Raji (cell line): ENCODE results near the gene PLCB4.

Experiments
- POLR2A ChIP-seq: IDR thresholded peaks from 2 replicates; pipeline ENCODE4 v1.6.1; 2011; ENCODE audit warnings: low read depth, low read length, control low read depth; ENCODE audit not compliant: insufficient read depth

Gene PLCB4

DNA sequence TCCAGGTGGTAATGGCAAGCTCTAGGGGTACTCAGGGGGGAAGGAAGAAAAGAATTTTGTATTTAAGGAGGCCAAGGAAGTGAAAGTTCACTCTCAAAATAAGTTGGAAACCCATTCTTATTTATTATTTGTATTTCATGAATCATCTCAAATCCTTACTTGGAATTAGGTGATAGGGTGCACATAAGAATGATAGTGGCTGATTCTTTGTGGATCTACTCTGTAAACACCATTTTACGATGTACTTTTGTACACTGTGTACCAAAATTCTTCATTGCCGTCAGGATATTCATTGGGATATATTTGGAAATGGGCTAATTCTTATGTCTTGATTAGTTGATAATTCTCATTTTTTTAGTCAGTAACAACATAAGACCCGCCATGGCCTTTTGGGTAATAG, 266.0 kb downstream of the PLCB4 start:
- no peak for TF ChIP-seq POLR2A

DNA sequence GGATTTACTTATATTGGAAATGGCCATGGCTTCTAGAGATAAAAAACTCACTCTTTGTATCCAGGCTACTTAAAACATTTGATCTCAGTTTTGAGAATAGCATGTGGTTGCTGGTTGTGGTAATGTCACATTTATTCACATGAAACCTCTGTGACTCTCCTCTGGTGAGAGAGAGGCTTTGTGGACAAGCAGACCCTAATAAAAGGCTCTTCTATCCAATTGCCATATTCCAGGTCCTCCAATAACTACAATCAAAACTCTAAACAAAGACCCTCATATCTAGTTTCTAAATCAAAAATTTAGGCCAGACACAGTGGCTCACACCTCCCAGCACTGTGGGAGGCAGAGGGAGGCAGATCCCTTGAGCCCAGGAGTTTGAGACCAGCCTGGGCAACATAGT, 269.2 kb downstream of the PLCB4 start:
- no peak for TF ChIP-seq POLR2A

DNA sequence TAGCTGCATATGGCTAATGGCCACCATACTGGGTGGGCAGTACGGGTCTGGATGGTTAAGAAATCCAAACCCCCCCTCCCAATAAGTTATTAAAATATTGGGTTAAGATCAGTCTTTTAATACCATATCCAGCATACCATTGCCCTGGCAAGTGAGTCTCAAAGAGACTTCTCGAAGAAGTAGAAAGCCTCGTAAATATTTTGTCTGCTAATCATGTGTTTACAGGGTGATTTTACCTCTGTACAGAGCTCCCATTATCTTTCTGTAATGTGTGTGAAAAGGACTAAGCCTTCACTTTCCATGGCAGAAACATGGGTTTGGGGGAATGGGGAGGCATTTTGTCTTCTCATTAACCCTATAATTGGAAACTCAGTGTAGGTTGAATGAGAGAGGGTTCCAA, 270.8 kb downstream of the PLCB4 start:
- no peak for TF ChIP-seq POLR2A

DNA sequence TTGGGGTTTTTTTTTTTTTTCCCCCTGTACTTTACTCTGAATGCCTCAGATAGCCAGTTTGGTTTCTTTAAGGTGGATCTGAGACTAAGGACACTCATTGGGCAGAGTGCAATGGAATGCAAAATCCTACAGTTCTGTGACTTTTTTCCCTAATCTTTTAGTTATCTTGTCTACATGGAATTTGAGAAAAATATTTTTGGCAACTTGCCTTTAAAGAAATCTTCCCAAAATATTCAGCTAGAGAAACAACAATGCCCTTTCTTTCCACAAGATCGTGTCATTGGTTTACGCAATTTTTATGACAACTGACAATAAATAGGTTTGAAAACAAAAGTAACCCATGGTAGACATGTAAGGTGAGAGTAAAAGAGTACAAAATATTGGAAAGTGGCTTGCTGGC, 273.8 kb downstream of the PLCB4 start:
- TF ChIP-seq POLR2A: no peak

DNA sequence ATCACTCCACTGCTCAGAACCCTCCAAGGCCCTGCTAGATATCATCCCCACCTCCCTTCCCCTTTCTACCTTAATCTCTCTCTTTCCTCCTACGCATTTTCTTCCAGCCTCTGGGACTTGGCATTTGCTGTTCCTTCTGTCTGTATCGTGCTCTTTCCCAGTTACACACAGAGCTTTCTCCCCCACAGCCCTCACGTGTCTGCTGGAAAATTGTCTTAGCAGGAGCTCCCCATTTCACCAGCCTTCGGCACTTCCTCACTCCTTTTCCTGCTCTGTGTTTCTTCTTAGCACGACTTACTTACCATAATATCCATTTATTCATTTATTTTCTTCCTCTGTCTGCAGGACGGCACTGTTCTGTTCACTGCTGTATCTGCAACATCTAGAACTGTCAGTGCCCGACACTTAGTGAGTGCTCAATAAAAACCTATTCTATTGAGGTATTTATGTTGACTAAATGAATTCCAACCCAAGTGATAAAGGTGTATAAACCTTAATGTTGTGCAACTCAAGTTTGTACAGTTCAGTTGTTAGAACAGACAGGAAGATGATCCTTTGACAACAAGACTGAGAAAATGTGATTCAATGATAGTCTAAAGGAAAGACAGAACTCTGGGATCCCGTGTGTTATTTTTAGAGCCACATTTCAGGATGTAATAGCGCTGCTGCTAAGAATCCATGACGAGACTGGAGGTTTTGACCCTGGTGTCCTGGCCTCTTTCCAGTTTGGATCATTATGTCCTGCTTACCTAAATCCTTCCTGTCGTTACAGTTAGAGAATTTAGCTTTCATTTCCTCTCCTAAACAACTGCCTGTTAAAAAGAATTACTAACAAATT, 275.4 kb downstream of the PLCB4 start:
- TF ChIP-seq POLR2A: no peak

DNA sequence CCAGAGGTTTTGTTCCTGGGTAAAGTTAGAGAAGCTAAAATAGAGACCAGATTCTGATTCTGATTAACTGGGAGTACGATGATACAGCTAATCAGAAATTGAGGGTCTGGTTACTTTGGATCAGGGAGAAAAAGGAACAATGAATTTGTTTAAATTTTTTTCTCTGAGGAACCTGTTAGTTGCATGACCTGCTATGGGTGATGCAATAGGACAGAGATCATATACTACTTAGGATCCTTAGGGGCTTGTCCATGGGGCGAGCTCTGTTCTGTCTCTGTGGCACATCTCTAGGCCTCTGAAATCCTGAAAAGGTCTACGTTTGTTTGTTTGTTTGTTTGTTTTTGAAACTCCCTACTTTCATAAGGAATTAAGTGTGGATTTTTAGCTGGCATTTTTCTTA, 279.4 kb downstream of the PLCB4 start:
- TF ChIP-seq POLR2A: no peak

DNA sequence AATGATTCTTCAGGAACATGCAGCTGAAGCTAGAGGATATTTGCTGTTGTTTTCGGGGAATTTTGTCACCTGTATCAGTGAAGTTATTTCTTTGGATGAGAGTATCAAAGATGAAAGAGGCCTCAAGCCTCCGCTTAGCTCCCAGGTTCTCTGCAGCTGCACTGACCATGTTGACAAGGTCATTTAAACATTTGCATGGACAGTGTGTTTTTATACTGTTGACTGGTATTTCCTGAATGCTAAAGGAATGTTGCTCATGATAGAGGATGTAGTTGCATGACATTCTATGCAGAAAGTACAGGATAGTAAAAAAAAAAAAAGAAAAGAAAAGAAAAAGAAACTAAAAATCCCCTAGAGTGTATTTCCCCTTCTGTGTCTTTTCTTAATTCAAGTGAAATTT, 279.9 kb downstream of the PLCB4 start:
- no peak for TF ChIP-seq POLR2A

DNA sequence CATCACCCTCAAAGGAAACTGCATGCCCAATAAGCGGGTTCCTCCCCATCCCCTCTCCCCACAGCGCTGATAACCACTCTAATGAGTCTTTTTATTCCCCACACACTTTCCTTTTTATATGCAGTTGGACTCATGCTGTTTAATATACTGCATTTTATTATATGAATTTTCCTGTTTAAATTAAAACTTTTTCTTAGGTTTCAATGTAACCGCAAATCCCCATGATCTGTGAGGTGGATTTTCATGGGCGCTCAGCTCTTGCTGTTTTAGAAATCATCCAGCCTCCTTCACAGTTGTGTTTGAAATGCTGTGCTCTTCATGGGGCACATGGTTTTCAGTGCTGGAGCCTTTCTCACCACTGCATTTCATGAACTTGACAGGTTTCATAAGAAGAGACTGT, 280.4 kb downstream of the PLCB4 start:
- no peak for TF ChIP-seq POLR2A

DNA sequence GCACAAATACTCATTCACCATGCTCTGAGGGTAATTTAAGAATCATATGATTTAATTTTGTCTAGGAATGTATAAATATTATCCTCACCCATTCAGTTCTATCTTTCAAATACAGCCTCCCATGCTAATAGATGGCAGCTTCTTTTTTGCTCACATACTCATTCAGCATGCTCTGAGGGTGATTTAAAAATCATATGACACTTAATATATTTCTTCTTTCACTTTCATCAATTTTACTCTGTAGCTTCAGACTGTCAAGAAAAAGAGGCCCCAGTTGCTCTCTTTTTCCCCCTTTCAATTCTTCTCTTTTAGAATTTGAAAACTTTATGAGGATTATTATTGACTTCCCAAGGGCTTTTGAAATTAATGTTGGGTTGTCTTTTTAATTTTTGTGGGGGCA, 283.9 kb downstream of the PLCB4 start:
- no peak for TF ChIP-seq POLR2A

DNA sequence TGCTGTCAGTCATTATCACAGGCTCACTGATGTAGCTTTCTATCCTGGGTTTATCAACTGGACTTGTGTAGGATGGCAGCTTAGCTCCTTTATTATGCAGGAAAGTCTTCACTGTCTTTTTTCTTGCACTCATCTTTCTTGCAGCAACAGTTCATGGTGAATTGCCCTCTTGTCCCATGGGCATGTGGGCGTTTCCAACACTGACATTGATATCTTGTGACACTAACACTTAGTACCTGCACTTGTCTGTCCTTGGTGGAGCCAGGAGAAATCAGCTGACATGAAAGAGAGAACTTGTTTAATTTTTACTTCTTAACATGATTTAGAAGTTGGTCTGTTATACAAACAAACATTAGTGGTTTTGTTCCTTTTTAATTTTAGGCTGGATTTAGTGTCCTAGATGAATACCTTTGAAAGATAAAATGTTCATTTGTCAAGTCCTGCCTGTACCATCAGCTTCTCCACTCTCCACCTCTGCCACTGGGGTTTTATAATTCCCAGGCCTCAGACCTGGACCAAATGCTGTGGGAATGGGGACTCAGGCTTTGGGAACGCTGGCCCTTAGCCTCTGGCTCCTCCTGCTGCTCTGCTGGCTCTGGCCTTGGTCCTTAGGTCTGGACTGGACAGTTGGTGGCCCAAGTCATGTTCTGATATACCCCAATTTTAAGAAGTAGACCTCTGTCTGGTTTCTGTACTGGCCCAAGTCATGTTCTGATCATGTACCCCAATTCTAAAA, 284.5 kb downstream of the PLCB4 start:
- no peak for TF ChIP-seq POLR2A

DNA sequence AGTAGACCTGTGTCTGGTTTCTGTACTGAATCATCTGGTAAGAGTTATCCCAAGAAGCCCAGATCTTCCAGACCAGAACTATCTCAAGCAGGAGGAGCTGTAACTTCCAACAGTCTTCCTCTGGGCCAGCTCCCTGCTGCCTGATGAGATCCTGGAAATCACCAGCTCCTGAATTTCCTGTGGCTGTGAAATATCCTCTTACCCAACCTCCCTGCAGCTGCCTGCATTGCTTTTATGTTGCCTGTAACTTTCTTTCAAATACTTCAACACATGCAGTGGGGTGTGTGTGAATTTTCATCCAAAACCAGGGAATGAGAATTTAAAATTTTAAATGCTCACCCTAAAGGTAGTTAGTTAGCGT, 285.0 kb downstream of the PLCB4 start:
- TF ChIP-seq POLR2A: no peak

DNA sequence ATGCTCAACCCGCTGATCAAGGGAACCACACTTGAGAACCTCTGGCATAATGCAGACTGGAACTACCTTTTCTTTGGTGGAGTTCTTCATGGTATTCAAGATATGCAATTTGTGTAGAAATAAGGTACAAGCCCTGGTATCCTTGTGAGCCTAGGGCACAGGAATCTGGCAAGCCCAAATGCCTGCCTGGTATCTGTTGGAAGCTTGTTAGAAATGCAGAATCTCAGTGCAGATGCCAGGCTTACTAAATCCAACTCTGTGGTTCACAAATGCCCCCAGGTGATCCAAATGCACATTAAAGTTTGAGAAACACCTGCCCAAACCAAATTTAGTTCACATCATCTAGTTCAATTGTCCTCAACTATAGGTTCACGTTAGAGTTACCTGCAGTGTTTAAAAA, 285.7 kb downstream of the PLCB4 start:
- TF ChIP-seq POLR2A: no peak

DNA sequence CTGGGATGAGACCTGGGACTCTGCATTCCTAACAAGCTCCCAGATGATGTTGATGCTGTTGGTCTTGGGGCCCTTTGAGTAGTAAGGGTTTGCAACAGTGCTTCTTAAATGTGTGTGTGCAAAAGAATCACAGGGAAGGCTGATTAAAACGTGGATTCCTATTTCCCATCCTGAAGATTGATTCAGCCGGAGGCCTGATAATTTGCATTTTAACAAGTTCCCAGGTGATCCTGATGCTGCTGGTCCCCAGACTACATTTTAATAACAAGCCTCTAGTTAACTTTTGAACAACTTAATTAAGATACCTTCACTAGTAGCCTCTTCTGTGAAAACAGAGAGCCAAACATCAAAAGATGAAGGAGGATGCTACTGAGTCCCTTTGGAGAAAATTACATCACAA, 289.1 kb downstream of the PLCB4 start:
- TF ChIP-seq POLR2A: no peak

DNA sequence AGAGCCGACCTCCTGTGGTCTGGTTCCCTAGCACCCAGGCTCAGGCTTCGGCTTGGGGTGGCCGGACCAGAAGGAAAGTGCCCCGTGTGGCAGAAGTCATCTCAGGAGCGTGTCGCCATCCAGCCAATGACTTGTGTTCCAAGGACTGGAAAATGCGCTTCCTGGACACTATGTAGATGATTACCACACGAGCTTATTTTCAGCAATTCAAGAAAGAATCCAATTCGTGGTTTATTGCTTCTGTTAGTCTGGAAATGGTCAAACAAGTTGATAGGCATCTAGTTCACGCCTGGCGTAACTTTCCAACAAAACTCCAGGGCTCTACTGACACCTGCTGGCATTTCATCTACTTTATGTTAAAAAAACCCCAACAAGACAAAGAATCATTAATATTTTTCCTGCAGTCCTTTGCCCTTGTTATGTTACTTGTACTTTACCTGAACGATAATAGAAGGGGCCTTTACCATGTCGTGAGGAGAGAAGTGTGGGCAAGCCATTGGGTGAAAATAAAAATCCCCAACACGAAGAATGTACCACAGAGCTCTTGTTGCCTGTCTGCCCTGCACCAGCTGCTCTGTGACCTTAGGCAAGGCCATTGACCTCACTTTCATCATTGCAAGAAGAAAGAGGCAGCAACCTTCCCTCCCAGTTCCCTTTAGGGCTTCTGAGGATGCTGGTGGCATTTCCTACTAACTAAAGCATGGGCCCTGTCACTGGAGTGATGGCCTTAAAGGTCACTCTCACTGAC, 290.8 kb downstream of the PLCB4 start:
- TF ChIP-seq POLR2A: no peak

DNA sequence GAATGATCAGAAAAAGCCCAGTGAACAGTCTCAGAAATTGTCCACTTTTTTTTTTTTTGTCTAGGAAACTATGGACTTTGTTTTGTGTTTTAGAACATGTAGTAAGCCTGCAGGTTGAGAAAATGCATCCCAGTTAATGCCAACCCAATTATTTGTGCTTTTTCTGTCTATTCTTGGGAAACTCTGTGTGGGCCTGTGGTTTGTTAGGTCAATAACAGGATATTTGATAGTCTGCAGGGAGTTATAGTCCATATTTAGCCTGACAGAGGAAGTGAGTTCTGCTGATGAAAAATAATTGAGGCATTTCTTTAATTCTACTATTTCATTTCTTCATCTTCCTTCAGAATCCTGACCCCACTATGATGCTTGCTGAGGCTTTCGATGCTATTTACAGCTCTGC, 291.5 kb downstream of the PLCB4 start:
- TF ChIP-seq POLR2A: no peak

DNA sequence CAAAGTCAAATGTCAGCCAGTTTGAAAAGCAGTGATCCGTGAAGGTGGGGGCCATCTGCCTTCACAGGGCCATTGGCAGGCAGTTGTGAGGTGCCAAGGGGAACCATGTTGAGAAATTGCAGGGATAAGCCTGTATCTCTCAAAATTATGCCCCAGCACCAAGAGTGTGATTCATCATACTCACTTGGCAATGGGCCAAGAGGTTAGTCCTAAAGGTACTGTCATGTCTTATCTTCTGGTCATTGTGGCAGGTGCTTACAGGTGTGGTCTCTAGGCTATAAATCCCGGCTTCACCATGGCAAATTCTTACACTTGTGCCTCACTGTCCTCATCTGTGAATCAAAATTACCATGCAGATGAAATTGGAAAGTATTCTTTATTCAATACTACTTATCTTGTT, 294.8 kb downstream of the PLCB4 start:
- TF ChIP-seq POLR2A: no peak

DNA sequence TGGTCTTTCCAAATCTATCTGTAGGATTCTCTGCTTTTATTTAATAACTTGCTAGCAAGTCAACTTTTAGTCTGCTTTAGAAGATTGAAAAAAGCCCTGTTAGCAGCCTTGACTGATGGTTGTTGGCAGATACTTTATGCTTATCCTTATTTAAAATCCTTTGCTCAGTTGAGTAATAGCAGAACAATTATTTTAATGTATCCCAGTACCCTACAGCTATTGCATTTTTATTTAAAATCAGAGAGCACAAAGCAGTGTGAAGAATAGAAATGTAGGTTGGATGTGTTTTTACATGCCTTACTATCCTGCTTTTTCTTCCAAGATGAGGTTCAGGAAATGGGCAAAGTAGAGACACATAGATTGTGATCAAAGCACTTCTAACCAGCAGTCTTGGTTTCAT, 298.4 kb downstream of the PLCB4 start:
- TF ChIP-seq POLR2A: no peak

DNA sequence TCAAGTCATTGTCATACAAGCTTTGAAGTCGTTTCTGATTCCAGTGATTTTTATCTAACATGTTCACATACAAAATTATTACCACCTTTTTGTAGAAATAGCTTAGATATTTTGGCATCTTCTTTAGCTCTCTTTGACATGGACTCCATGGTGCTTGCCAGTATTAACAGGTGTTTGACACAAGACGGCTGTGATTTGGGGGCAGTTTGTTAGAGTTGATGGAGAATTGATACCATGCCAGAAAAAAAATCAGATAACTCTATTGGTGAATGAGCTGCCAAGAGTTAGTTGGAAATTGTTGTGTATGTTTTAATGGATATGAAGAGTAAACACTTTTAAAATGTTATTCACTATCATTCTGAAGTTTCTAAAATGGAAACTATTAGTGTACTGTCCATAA, 298.9 kb downstream of the PLCB4 start:
- no peak for TF ChIP-seq POLR2A
